Measurements from ENCODE around the gene GABRP. TPM values are rescaled to one million over a fixed set of nuclear protein-coding genes. Genes with fewer than 3 reads are reported as not detected.

GABRP gene
- polyA plus RNA-seq, 1 of the 3 experiments (the other 2 are of a cell fraction), result 0.03 TPM

GRCh38 chr5:170795154-170795553 is 11.6 kb downstream of the GABRP start:
- CTCF ChIA-PET, result interaction anchor here (0.5 to 15.7 kb wide), 6 partner anchors 8 to 360 kb away, joined by 3 to 511 read pairs (median 6); no protein-coding TSS in a partner anchor

GRCh38 chr5:170805666-170806065 is 22.1 kb downstream of the GABRP start:
- H3K79me2 ChIP-seq (ENCODE audit: insufficient read depth), result no peaks in the 10 kb centered on the region
- H3K36me3 ChIP-seq (replicated peaks in 1 of 2; ENCODE audit: control insufficient read depth in 1 of 2, insufficient read depth in 2 of 2, low read length in 1 of 2), result no peaks in the 10 kb centered on the region
- H3K9me2 ChIP-seq, result no peaks in the 10 kb centered on the region
- no peak overlapping the region for H3K4me3 ChIP-seq (ENCODE audit: low read depth in 2 of 2, low read length in 1 of 2)
- no peaks in the 10 kb centered on the region for H3K4me1 ChIP-seq (ENCODE audit: control insufficient read depth in 1 of 2, insufficient read depth in 2 of 2, low read depth in 1 of 2, low read length in 1 of 2)
- WGBS (ENCODE audit: low lambda C conversion rate), result 75% methylated on average over 7 of the region's 7 CpGs
- no peak for DNase-seq
- H3K9ac ChIP-seq, result no peak overlapping the region
- H3K4me2 ChIP-seq, result no peak overlapping the region
- POLR2A ChIA-PET, result no interaction called here
- TF ChIP-seq IRF3 (IDR thresholded peaks at IDR 0.05; ENCODE audit: low read depth, low read length), result no peak
- CTCF ChIA-PET, result interaction anchor here (1.0 to 1.7 kb wide), 3 partner anchors 12 to 61 kb away, joined by 3 to 5 read pairs (median 5); no protein-coding TSS in a partner anchor
- H3F3A ChIP-seq (replicated peaks; ENCODE audit: insufficient read depth), result no peaks in the 10 kb centered on the region
- H3K9me3 ChIP-seq, result no peaks in the 10 kb centered on the region
- H2AFZ ChIP-seq (ENCODE audit: low read depth), result no peak overlapping the region
- H3K27ac ChIP-seq (ENCODE audit: low read depth in 2 of 2, low read length in 1 of 2), result no peak overlapping the region
- no peaks in the 10 kb centered on the region for H4K20me1 ChIP-seq (ENCODE audit: insufficient read depth)
- H3K27me3 ChIP-seq (ENCODE audit: insufficient read depth), result no peaks in the 10 kb centered on the region

More at GRCh38 chr5:170795154-170795553, 11.6 kb downstream of the GABRP start:
- WGBS (ENCODE audit: low lambda C conversion rate), result 63% methylated on average over 7 of the region's 10 CpGs
- H3K27ac ChIP-seq (ENCODE audit: low read depth in 2 of 2, low read length in 1 of 2), result no peak overlapping the region
- no peak overlapping the region for H3K4me2 ChIP-seq
- no peaks in the 10 kb centered on the region for H3K36me3 ChIP-seq (replicated peaks in 1 of 2; ENCODE audit: control insufficient read depth in 1 of 2, insufficient read depth in 2 of 2, low read length in 1 of 2)
- H3K9ac ChIP-seq, result no peak overlapping the region
- POLR2A ChIA-PET, result no interaction called here
- H3K9me2 ChIP-seq, result no peaks in the 10 kb centered on the region
- no peaks in the 10 kb centered on the region for H3K79me2 ChIP-seq (ENCODE audit: insufficient read depth)
- no peak overlapping the region for H2AFZ ChIP-seq (ENCODE audit: low read depth)
- H3F3A ChIP-seq (replicated peaks; ENCODE audit: insufficient read depth), result no peaks in the 10 kb centered on the region
- H3K27me3 ChIP-seq (ENCODE audit: insufficient read depth), result no peaks in the 10 kb centered on the region; the same call in 1 of the 2 replicates
- no peak for DNase-seq
- H4K20me1 ChIP-seq (ENCODE audit: insufficient read depth), result no peaks in the 10 kb centered on the region
- TF ChIP-seq NFIC (IDR thresholded peaks at IDR 0.05; ENCODE audit: borderline replicate concordance), result no peak
- no peak for TF ChIP-seq FOXM1 (IDR thresholded peaks at IDR 0.05; ENCODE audit: low read depth)
- no peak for TF ChIP-seq POLR2AphosphoS5 (IDR thresholded peaks at IDR 0.05; ENCODE audit: low read depth, low read length)
- no peak for TF ChIP-seq RXRA (IDR thresholded peaks at IDR 0.05; ENCODE audit: borderline replicate concordance, low read depth)
- TF ChIP-seq USF1 (IDR thresholded peaks at IDR 0.05; ENCODE audit: borderline replicate concordance, low read depth), result no peak
- no peaks in the 10 kb centered on the region for H3K9me3 ChIP-seq
- no peak overlapping the region for H3K4me3 ChIP-seq (ENCODE audit: low read depth in 2 of 2, low read length in 1 of 2)
- H3K4me1 ChIP-seq (ENCODE audit: control insufficient read depth in 1 of 2, insufficient read depth in 2 of 2, low read depth in 1 of 2, low read length in 1 of 2), result peaks cover 0 to 2% of the 10 kb centered on the region in 2 experiments; a peak in 1 of 4 replicates

- Histone ChIP-seq H3K4me1 (ENCODE audit: control insufficient read depth in 1 of 2, insufficient read depth in 2 of 2, low read depth in 1 of 2, low read length in 1 of 2) (no peaks in the 10 kb centered on the region), H3K4me2 (no peak overlapping the region), H2AFZ (ENCODE audit: low read depth) (no peak overlapping the region), H3K9ac (no peak overlapping the region), H3K4me3 (ENCODE audit: low read depth in 2 of 2, low read length in 1 of 2) (no peak overlapping the region), H3K9me3 (no peaks in the 10 kb centered on the region), H3K36me3 (replicated peaks in 1 of 2; ENCODE audit: control insufficient read depth in 1 of 2, insufficient read depth in 2 of 2, low read length in 1 of 2) (no peaks in the 10 kb centered on the region), H3K79me2 (ENCODE audit: insufficient read depth) (no peaks in the 10 kb centered on the region), H3F3A (replicated peaks; ENCODE audit: insufficient read depth) (no peaks in the 10 kb centered on the region), H3K27me3 (ENCODE audit: insufficient read depth) (no peaks in the 10 kb centered on the region), H3K27ac (ENCODE audit: low read depth in 2 of 2, low read length in 1 of 2) (no peak overlapping the region), H4K20me1 (ENCODE audit: insufficient read depth) (no peaks in the 10 kb centered on the region), H3K9me2 (no peaks in the 10 kb centered on the region)
- peak; percentile 41 for DNase-seq
- POLR2A ChIA-PET, result no interaction called here
- 46% methylated on average over 7 of the region's 7 CpGs for WGBS (ENCODE audit: low lambda C conversion rate)
- CTCF ChIA-PET, result interaction anchor here (0.6 to 3.1 kb wide), 8 partner anchors 17 to 533 kb away, joined by 3 to 13 read pairs (median 3); no protein-coding TSS in a partner anchor
- TF ChIP-seq MAX (IDR thresholded peaks at IDR 0.05; ENCODE audit: low read depth) (no peak), GATA2 (CRISPR knock-in tag; IDR thresholded peaks at IDR 0.05) (no peak), CHD2 (IDR thresholded peaks at IDR 0.05; ENCODE audit: low read length, partially characterized antibody) (no peak), ELF1 (IDR thresholded peaks at IDR 0.05) (no peak), IRF3 (IDR thresholded peaks at IDR 0.05; ENCODE audit: low read depth, low read length) (no peak), RAD21 (IDR thresholded peaks at IDR 0.05; ENCODE audit: low read length) (peak; percentile 72), TAF1 (IDR thresholded peaks at IDR 0.05; ENCODE audit: borderline replicate concordance, low read depth, low read length) (no peak), CTCF (IDR thresholded peaks at IDR 0.05) (peak; percentile 54), PBX3 (IDR thresholded peaks at IDR 0.05) (no peak), FOXJ3 (CRISPR knock-in tag; IDR thresholded peaks at IDR 0.05) (no peak), FOXM1 (IDR thresholded peaks at IDR 0.05; ENCODE audit: low read depth) (no peak), JUND (IDR thresholded peaks at IDR 0.05) (no peak)
Measured at GRCh38 chr5:170809551-170809950, 26.0 kb downstream of the GABRP start.

Data from SK-N-SH (cell line).